SK-N-SH (cell line): ENCODE results near the gene SH3PXD2A. TPM values are rescaled to one million over a fixed set of nuclear protein-coding genes. Genes with fewer than 3 reads are reported as not detected.

Experiments used
- CTCF ChIA-PET: fragments of 300-600, 350-600 bp; formaldehyde crosslinking; extraction: SDS; loops from one replicate; lab custom pipeline; 2021; lab: Yijun Ruan, JAX
- POLR2A ChIA-PET: fragments of 350-600 bp; sonication (Branson Sonifier 250); formaldehyde crosslinking; extraction: SDS; loops from one replicate; lab custom pipeline; 2020; ENCODE audit warnings: antibody characterized with exemption, inconsistent platforms; lab: Yijun Ruan, JAX
- DNase-seq: peaks from one replicate; pipeline ENCODE4 v3.0.0; 2012
- H2AFZ ChIP-seq: fragments of 200-600 bp; sonication (generic); 2 replicates; pipeline ENCODE4 v1.8.1; 2016; ENCODE audit warnings: antibody characterized with exemption, mild to moderate bottlenecking, low read depth
- H3F3A ChIP-seq: fragments of 200-600 bp; sonication (generic); replicated peaks from 2 replicates; pipeline ENCODE3; 2016; ENCODE audit warnings: antibody characterized with exemption, mild to moderate bottlenecking; ENCODE audit not compliant: insufficient read depth
- H3K27ac ChIP-seq, 2 experiments: fragments of 200-500 bp in 1 of 2; fragments of 200-600 bp in 1 of 2; sonication (Bioruptor generic) in 1 of 2; sonication (generic), shearing (Covaris generic) in 1 of 2; 2 replicates each; pipeline versions ENCODE4 v1.5.1 to v1.6.1; 2014 to 2016; ENCODE audit warnings: low read depth in 2 of 2, inconsistent platforms in 1 of 2, low read length in 1 of 2, mild to moderate bottlenecking in 1 of 2, mixed read lengths in 1 of 2
- H3K27me3 ChIP-seq: fragments of 200-600 bp; sonication (generic), shearing (Covaris generic); 2 replicates; pipeline ENCODE4 v1.6.1; 2016; ENCODE audit warnings: mixed run types; ENCODE audit not compliant: insufficient read depth
- H3K36me3 ChIP-seq, 2 experiments: fragments of 200-500 bp in 1 of 2; fragments of 200-600 bp in 1 of 2; sonication (Bioruptor generic) in 1 of 2; sonication (generic) in 1 of 2; replicated peaks in 1 of 2; 2 replicates each; pipeline versions ENCODE3 to v1.5.1; 2014 to 2016; ENCODE audit warnings: low read length in 1 of 2, mild to moderate bottlenecking in 1 of 2; ENCODE audit not compliant: insufficient read depth in 2 of 2, control insufficient read depth in 1 of 2
- H3K4me1 ChIP-seq, 2 experiments: fragments of 200-500 bp in 1 of 2; fragments of 200-600 bp in 1 of 2; sonication (Bioruptor generic) in 1 of 2; sonication (generic), shearing (Covaris generic) in 1 of 2; 2 replicates each; pipeline versions ENCODE4 v1.5.1 to v1.6.1; 2014 to 2016; ENCODE audit warnings: low read depth in 1 of 2, low read length in 1 of 2, mixed run types in 1 of 2; ENCODE audit not compliant: insufficient read depth in 2 of 2, control insufficient read depth in 1 of 2
- H3K4me2 ChIP-seq: fragments of 200-600 bp; sonication (generic), shearing (Covaris generic); 2 replicates; pipeline ENCODE4 v1.6.1; 2017; ENCODE audit warnings: mixed run types
- H3K4me3 ChIP-seq, 2 experiments: fragments of 200-500 bp in 1 of 2; fragments of 200-600 bp in 1 of 2; sonication (Bioruptor generic) in 1 of 2; sonication (generic), shearing (Covaris generic) in 1 of 2; 2 replicates each; pipeline versions ENCODE4 v1.5.1 to v1.8.1; 2014 to 2016; ENCODE audit warnings: low read depth in 2 of 2, inconsistent platforms in 1 of 2, low read length in 1 of 2, mild to moderate bottlenecking in 1 of 2, mixed read lengths in 1 of 2, moderate library complexity in 1 of 2
- H3K79me2 ChIP-seq: fragments of 200-600 bp; sonication (generic); 2 replicates; pipeline ENCODE4 v1.8.1; 2017; ENCODE audit warnings: mild to moderate bottlenecking; ENCODE audit not compliant: insufficient read depth
- H3K9ac ChIP-seq: fragments of 200-600 bp; sonication (generic); 2 replicates; pipeline ENCODE4 v1.6.1; 2017; ENCODE audit warnings: mixed run types
- H3K9me2 ChIP-seq: fragments of 200-600 bp; sonication (generic); 2 replicates; pipeline ENCODE4 v1.6.1; 2017; ENCODE audit warnings: mixed run types
- H3K9me3 ChIP-seq: fragments of 200-600 bp; sonication (generic); 2 replicates; pipeline ENCODE4 v1.6.1; 2017; ENCODE audit warnings: mixed run types, mild to moderate bottlenecking, moderate library complexity
- H4K20me1 ChIP-seq: fragments of 200-600 bp; sonication (generic); 2 replicates; pipeline ENCODE4 v1.6.1; 2017; ENCODE audit warnings: mild to moderate bottlenecking, mixed run types; ENCODE audit not compliant: insufficient read depth
- EP300 ChIP-seq, 2 experiments: IDR thresholded peaks; 2 replicates each; pipeline versions ENCODE4 v1.4.0 to v1.6.1; 2012; ENCODE audit warnings: borderline replicate concordance in 1 of 2, low read depth in 1 of 2, low read length in 1 of 2
- EZH2phosphoT487 ChIP-seq: fragments of 200-600 bp; sonication (generic); IDR thresholded peaks from 2 replicates; pipeline ENCODE4 v1.6.1; 2017; ENCODE audit warnings: low read depth, mixed run types, mild to moderate bottlenecking, antibody characterized with exemption, moderate library complexity, borderline replicate concordance
- GABPA ChIP-seq: IDR thresholded peaks from 2 replicates; pipeline ENCODE4 v1.4.0; 2012; ENCODE audit warnings: low read depth, mild to moderate bottlenecking
- GATA2 ChIP-seq: sonication (generic); formaldehyde crosslinking; IDR thresholded peaks from 2 replicates; pipeline ENCODE4 v1.5.0; 2020; ENCODE audit warnings: mild to moderate bottlenecking, missing genetic modification reagents
- JUND ChIP-seq: IDR thresholded peaks from 2 replicates; pipeline ENCODE4 v1.4.0; 2012
- MXI1 ChIP-seq: IDR thresholded peaks from 2 replicates; pipeline ENCODE4 v1.6.1; 2012; ENCODE audit warnings: mild to moderate bottlenecking, low read depth, low read length, improper control_type of control experiment
- SMC3 ChIP-seq: IDR thresholded peaks from 2 replicates; pipeline ENCODE4 v1.6.1; 2012; ENCODE audit warnings: low read depth, low read length, improper control_type of control experiment
- TCF12 ChIP-seq: IDR thresholded peaks from 2 replicates; pipeline ENCODE4 v1.4.0; 2012
- TEAD4 ChIP-seq: IDR thresholded peaks from 2 replicates; pipeline ENCODE4 v1.4.0; 2012; ENCODE audit warnings: mild to moderate bottlenecking, borderline replicate concordance; ENCODE audit not compliant: insufficient read depth
- USF1 ChIP-seq: IDR thresholded peaks from 2 replicates; pipeline ENCODE4 v1.4.0; 2012; ENCODE audit warnings: low read depth, borderline replicate concordance
- ZBTB33 ChIP-seq: IDR thresholded peaks from 2 replicates; pipeline ENCODE4 v1.4.0; 2012; ENCODE audit warnings: low read depth, borderline replicate concordance
- WGBS: methylation state at CpG from one replicate; pipeline ENCODE4 v1.1.6; 2017; ENCODE audit warnings: low lambda C conversion rate; 5-methylcytosine and 5-hydroxymethylcytosine counted together
- polyA plus RNA-seq, 3 experiments: library from polyadenylated mRNA; depleted of rRNA; stranded (reverse); fragments of >200 nt; gene quantifications; 2 replicates each; pipeline ENCODE4 v1.2.3, GENCODE V29; 2012
- TF ChIP-seq, protein P1 (sequence below): fragments of 200-600 bp; sonication (generic); IDR thresholded peaks from 2 replicates; pipeline ENCODE4 v1.6.1; 2017; ENCODE audit warnings: antibody characterized with exemption, mild to moderate bottlenecking, moderate library complexity
- TF ChIP-seq, protein P2 (sequence below): IDR thresholded peaks from 2 replicates; pipeline ENCODE4 v1.4.0; 2012; ENCODE audit warnings: low read depth

Gene SH3PXD2A
- polyA plus RNA-seq, 1 of the 3 experiments (the other 2 are of a cell fraction) = 2.5 TPM

DNA sequence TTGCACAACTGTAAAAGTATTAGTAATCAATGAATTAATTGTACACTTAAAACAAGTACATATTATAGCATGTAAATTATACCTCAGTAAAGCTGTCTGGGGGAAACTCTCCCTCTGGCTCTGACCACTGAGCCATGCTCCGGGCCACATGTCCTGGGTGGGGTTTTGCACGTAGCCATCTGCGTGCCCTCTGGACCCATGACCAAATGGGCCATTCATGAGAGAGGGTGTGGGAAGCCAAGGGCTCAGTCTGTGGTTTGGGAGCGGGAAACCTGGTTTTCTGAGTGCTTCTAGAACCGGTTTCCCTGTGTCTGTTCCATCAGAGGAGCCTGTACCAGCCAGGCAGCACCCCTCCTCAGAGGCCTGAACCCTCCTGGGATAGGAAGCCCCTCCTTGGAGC lies 143.2 kb downstream of the SH3PXD2A start:
- Histone ChIP-seq H2AFZ (no peak overlapping the region), H3K9me3 (no peaks in the 10 kb centered on the region), H3K79me2 (no peaks in the 10 kb centered on the region), H3K27ac (no peak overlapping the region), H4K20me1 (no peaks in the 10 kb centered on the region), H3K4me1 (peaks cover 24 to 57% of the 10 kb centered on the region in 2 experiments; a peak in 2 of 4 replicates), H3K4me2 (no peak overlapping the region), H3K36me3 (no peaks in the 10 kb centered on the region), H3K27me3 (no peaks in the 10 kb centered on the region), H3F3A (no peaks in the 10 kb centered on the region), H3K9me2 (no peaks in the 10 kb centered on the region), H3K9ac (no peak overlapping the region), H3K4me3 (no peak overlapping the region)
- CTCF ChIA-PET = interaction anchor here (0.5 to 9.6 kb wide), 48 partner anchors 10 to 740 kb away, joined by 3 to 169 read pairs (median 6); partner anchors contain the start of genes SFR1 and SH3PXD2A
- POLR2A ChIA-PET = interaction anchor here (1.1 to 1.2 kb wide), 2 partner anchors 11 to 169 kb away, joined by 3 to 4 read pairs; no protein-coding TSS in a partner anchor
- TF ChIP-seq, protein P1, sequence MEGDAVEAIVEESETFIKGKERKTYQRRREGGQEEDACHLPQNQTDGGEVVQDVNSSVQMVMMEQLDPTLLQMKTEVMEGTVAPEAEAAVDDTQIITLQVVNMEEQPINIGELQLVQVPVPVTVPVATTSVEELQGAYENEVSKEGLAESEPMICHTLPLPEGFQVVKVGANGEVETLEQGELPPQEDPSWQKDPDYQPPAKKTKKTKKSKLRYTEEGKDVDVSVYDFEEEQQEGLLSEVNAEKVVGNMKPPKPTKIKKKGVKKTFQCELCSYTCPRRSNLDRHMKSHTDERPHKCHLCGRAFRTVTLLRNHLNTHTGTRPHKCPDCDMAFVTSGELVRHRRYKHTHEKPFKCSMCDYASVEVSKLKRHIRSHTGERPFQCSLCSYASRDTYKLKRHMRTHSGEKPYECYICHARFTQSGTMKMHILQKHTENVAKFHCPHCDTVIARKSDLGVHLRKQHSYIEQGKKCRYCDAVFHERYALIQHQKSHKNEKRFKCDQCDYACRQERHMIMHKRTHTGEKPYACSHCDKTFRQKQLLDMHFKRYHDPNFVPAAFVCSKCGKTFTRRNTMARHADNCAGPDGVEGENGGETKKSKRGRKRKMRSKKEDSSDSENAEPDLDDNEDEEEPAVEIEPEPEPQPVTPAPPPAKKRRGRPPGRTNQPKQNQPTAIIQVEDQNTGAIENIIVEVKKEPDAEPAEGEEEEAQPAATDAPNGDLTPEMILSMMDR = no peak
- TF ChIP-seq EZH2phosphoT487 (no peak), ZBTB33 (no peak), SMC3 (no peak), TEAD4 (no peak), TCF12 (no peak), GATA2 (CRISPR knock-in tag) (no peak), USF1 (no peak), EP300 (IDR thresholded peaks at IDR 0.05; ENCODE audit: borderline replicate concordance in 1 of 2, low read depth in 1 of 2, low read length in 1 of 2) (no peak), JUND (no peak), GABPA (no peak), MXI1 (no peak)
- TF ChIP-seq, protein P2, sequence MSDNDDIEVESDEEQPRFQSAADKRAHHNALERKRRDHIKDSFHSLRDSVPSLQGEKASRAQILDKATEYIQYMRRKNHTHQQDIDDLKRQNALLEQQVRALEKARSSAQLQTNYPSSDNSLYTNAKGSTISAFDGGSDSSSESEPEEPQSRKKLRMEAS = no peak
- no peak for DNase-seq
- 74% methylated on average over 5 of the region's 5 CpGs for WGBS
